HG02678 (cell line): ENCODE measurements around the gene HEXD.
"Not testable (repeated sequence)": the region's sequence is repeated elsewhere in the genome, so short reads cannot be mapped to it uniquely, and the experiment has no call there.

Experiments
- ATAC-seq: cut with Tn5 transposase; IDR thresholded peaks from one replicate; pipeline ENCODE4 v1.9.1; 2021; ENCODE audit warnings: mild to moderate bottlenecking, moderate library complexity; ENCODE audit not compliant: unreplicated experiment

Gene HEXD

GRCh38 chr17:82439829-82440365, 21.8 kb downstream of the HEXD start:
- ATAC-seq: no peak

- no peak for ATAC-seq
Observed at GRCh38 chr17:82440469-82440981, 22.4 kb downstream of the HEXD start.

- ATAC-seq: no peak
Observed at GRCh38 chr17:82440991-82441627, 23.0 kb downstream of the HEXD start.

DNA sequence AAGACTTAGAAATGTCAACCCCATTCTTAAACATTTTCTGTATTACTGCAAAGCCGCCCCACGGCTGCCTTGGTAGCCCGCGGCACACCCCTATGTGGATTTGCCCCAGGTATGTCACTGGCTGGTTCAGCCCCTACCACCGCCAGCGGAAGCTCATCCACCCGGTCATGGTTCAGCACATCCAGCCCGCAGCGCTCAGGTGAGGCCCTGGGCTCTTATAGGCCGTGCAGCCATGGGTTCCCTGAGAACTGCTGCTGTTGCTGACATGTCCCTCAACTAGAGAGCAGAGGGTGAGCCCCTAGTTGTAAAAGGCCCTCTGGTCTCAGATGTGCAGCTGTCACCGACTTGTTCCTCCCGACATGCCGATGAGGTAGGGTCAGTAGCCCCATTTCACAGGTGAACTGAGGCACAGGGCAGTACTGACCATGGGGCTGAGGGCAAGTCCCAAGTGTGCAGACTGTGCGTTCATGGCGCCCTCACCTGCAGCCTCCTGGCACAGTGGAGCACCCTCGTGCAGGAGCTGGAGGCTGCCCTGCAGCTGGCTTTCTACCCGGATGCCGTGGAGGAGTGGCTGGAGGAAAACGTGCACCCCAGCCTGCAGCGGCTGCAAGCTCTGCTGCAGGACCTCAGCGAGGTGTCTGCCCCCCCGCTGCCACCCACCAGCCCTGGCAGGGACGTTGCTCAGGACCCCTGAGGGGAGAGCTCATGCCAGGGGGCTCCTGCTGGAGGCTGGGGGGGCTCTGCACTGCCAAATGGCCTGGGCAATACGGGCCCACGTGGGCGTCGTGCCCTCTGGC, 23.7 kb downstream of the HEXD start:
- no peak for ATAC-seq

GRCh38 chr17:82442643-82443464, 24.7 kb downstream of the HEXD start:
- ATAC-seq: no peak

DNA sequence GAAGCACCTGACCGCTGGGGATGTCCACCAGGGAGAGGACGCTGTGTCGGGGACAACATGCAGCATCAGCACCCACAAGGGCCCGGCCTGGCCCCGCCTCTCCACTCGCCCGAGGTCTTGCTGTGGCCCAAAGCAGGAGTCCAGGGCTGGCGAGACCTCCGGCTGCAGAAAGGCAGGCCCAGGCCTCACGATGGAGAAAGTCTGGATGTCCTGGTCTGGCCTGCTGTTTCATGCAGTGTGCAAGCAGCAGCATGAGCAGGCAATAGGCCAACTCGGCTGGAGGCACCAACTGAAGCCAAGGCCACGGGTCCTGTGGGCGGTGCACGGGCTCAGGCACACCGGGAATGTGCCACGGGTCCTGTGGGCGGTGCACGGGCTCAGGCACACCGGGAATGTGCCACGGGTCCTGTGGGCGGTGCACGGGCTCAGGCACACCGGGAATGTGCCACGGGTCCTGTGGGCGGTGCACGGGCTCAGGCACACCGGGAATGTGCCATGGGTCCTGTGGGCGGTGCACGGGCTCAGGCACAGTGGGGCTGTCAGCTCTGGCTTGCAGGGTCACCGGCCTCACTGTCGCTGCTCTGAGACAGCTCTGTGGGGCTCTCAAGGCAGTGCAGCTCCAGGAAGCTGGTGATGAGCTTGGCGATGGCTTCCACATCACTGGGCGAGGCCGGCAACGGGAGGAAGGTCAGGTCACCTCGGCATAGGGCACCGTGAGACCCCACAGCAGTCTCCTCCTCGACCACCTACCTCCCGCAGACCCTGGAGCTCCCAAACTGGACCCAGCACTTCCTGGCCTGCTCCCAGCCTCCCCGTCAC, 25.5 kb downstream of the HEXD start:
- no peak for ATAC-seq

GRCh38 chr17:82444284-82444893, 26.2 kb downstream of the HEXD start:
- no peak for ATAC-seq

DNA sequence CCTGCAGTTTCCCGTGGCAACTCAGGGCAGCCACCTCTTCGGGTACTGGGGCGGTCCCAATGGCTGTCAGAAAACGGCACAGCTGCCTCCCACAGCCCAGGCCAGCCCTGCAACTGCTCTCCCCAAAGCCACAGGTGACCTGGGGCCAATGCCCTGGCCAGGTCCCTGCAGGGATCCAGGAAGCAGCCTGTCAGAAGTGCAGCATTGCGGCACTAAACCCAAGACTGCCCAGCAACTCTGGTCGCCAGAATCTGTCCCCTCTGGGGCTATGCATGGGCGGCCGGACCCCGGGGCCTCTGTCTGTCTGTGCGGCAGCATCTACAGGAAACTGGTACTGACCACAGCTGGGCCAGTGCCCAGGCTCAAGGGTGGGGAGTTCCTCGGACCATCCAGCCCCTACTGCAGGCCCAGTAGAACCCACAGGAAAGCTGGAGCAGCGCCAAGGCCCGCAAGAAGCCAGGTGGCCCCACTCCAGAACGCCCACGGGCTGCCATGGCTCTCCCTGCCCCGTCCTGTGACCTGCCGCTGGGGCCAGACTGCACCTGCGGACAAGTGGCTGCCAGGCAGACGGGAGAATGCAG, 26.9 kb downstream of the HEXD start:
- ATAC-seq: no peak

DNA sequence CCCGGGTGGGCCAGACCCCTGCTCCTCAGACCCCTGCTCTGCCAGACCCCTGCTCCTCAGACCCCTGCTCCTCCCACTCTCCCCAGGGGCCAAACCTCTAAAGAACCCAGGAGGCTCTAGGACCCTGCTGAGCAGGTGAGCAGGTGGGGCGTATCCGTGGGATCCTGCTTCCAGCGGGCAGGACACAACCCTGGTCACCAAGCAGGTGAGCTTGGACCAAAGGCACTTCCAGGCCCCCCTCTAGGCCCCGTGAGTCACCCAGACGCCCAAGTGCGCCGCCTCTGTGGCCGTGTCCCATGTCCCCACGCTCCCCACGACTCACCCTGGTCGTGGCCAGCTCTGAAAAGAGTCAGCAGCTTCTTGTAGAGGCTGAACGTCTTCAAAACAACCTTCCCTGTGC, 27.4 kb downstream of the HEXD start:
- ATAC-seq: no peak

- ATAC-seq: no peak
Observed at GRCh38 chr17:82446124-82446523, 28.0 kb downstream of the HEXD start.

GRCh38 chr17:82446649-82447048, 28.5 kb downstream of the HEXD start:
- ATAC-seq: no peak

DNA sequence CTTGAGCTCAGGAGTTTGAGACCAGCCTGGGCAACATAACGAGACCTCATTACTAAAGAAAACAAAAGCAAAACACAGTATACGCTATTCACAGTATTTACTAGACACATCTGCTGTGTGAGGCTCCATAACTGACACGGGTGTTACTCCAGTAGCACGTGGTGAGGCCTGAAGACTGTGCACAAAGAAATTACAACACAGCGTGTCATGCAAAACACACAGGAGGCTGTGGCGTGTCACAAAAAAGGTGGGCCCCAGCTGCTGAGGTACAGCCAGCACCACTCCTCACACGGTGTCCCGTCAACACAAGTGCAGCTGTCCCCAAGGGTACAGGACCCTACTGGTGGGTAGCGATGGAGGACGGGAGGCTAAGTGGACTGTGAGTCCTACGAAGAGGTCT, 29.7 kb downstream of the HEXD start:
- no peak for ATAC-seq

DNA sequence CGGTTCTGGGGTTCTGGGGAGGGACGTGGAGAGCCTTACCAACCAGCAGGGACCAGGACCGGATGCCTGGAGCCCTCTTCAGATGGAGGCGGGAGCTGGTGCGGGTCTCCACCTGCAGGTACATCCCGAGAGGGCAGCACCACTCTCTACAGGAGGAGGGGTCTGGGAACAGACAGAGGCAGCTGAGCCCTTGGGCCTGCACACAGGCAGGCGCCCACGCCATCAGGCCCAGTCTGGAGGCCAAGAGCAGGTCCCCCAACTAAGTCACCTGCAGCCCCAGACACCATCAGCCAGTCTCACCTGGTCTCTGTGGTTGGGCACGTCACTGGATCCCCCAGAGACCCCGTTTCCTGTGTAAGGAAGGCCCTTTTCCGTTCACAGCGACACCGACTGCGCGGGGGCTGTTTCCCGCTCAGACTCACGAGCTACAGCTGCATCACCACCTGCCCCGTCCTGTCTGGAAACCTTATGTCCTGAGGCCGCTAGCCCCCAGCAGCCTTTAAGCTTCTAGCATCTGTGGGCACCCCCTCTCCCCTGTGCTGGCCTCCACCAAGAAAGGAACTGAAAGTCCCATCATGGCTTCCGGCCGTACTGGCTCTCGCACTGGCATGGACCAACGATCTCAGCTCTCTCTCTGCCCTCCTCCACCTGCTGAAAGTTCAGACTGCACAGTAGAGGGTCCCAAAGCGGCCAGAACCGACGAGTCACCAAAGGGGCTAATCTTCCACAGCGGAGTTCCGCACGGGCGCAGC, 31.2 kb downstream of the HEXD start:
- peak; percentile 48 for ATAC-seq

DNA sequence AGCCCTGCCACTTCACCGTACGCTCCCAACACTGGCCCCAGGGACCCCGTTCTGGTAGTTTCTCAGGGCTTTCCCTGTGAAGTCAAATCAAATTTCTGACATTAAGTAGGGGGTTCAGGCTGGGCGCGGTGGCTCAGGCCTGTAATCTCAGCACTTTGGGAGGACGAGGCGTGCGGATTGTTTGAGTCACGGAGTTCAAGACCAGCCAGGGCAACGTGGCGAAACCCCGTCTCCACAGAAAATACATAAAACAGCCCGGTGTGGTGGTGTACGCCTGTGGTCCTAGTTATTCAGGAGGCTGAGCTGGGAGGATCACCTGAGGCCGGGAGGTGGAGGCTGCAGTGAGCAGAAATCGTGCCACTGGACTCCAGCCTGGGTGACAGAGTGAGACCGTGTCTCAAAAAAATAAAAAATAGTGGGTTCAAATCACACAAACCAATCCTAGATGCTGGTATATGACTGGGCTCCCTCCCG, 31.8 kb downstream of the HEXD start:
- ATAC-seq: no peak

DNA sequence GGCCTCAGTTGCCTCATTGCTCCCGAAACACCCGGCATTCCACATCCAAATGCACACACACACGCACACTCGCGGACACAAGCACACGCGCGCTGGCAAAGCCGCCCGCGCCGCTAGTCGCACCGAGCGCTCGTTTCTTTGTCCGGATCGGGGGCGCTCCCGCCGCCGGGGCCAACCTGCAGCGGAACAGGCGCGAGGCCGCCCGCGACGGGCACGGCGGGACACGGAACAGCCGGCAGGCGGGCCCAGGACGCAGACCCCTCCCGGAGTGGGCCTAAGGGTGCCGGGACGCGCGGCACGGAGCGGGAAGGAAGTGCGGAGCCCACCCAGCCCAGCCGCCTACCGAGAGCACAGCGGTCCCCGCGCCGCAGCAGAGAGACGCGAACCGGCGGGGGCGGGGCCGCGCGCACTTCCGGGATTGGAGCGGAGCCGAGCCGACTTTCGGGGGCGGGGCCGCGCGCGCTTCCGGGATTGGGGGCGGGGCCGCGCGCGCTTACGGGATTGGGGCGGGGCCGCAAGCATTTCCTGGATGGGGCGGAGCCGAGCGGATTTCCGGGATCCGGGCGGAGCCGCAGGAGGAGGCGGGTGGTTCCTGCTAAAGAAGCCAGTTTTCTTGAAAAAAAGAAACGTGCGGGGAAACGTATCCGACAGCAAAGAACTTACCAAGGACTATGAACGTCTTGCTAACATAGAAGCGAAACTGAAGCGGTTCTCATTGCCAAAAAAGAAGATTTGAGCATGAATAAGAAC, 32.4 kb downstream of the HEXD start, which contains the start of gene CYBC1:
Gene CYBC1, minus strand, starts transcription at position 396 of the 750 bp plus-strand sequence. CDS start 1,498 bp downstream, outside the sequence.
- ATAC-seq: peak; percentile 65

DNA sequence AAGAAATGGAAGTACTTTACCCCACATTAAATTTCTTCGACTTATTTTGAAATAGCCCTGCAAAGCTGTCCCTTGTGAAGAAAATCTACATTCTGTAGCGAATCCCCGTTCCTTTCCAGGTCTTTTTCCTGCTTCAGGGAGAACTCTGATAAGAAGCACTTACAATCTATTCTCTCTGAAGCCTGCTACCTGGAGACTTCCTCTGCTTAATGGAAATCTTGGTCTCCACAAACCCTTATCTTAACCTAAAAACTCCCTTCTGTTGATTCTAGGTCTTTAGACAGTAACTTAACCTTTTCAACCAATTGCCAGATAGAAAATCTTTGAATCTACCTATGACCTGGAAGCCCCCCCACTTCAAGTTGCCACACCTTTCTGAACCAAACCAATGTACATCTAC, 34.0 kb downstream of the HEXD start:
- no peak for ATAC-seq

DNA sequence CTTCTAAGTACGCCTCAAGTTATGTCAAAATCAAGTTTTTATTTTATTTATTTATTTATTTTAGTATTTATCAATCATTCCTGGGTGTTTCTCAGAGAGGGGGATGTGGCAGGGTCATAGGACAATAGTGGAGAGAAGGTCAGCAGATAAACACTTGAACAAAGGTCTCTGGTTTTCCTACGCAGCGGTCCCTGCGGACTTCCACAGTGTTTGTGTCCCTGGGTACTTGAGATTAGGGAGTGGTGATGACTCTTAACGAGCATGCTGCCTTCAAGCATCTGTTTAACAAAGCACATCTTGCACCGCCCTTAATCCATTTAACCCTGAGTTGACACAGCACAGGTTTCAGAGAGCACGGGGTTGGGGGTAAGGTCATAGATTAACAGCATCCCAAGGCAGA, 35.0 kb downstream of the HEXD start:
- ATAC-seq: not testable (repeated sequence)

DNA sequence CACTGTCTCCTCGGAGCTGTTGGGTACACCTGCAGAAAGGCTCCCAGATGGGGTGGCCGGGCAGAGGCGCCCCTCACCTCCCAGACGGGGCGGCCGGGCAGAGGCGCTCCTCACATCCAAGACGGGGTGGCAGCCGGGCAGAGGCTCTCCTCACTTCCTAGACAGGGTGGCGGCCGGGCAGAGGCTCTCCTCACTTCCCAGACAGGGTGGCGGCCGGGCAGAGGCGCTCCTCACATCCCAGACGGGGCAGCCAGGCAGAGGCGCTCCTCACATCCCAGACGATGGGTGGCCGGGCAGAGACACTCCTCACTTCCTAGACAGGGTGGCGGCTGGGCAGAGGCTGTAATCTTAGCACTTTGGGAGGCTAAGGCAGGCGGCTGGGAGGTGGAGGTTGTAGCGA, 35.6 kb downstream of the HEXD start:
- not testable (repeated sequence) for ATAC-seq
